Natural killer cell (primary cell): Measurements from ENCODE around the gene ASTN2. TPM values are rescaled to one million over a fixed set of nuclear protein-coding genes. Genes with fewer than 3 reads are reported as not detected.

Experiments
- ATAC-seq, 3 donors: fragments of 150-1000 bp in 2 of 3; fragments of 200-7000 bp in 1 of 3; cut with Tn5 transposase; 1 replicate in 1 of 3; 2 replicates in 2 of 3; pipeline ENCODE4 v1.10.0; 2021; ENCODE audit warnings: mild to moderate bottlenecking in 2 of 3, moderate library complexity in 2 of 3
- DNase-seq, 2 donors: peaks; one replicate each; pipeline versions ENCODE4 v3.0.0 to v3.0.0-alpha.2; 2013 to 2021; ENCODE audit warnings: mixed read lengths in 1 of 2
- H3K27ac ChIP-seq: one replicate; pipeline ENCODE4 v1.5.1; 2013; ENCODE audit warnings: mild to moderate bottlenecking, low read length
- H3K27me3 ChIP-seq: one replicate; pipeline ENCODE4 v1.6.1; 2013; ENCODE audit warnings: low read length; ENCODE audit not compliant: control insufficient read depth, insufficient read depth
- H3K36me3 ChIP-seq: one replicate; pipeline ENCODE4 v1.6.1; 2013; ENCODE audit warnings: low read length; ENCODE audit not compliant: control insufficient read depth, insufficient read depth
- H3K4me1 ChIP-seq: one replicate; pipeline ENCODE4 v1.6.1; 2013; ENCODE audit warnings: low read length; ENCODE audit not compliant: control insufficient read depth, insufficient read depth
- H3K4me3 ChIP-seq: one replicate; pipeline ENCODE4 v1.5.1; 2013; ENCODE audit warnings: low read length
- H3K9me3 ChIP-seq: one replicate; pipeline ENCODE4 v1.6.1; 2013; ENCODE audit warnings: low read length; ENCODE audit not compliant: control insufficient read depth, insufficient read depth
- H3K27ac Mint-ChIP-seq, 2 donors: one replicate each; pipeline ENCODE4 v1.8.0; 2022; ENCODE audit warnings: mild to moderate bottlenecking in 2 of 2, mixed read lengths in 2 of 2, moderate library complexity in 1 of 2
- H3K27me3 Mint-ChIP-seq, 2 donors: one replicate each; pipeline ENCODE4 v1.8.0; 2022; ENCODE audit warnings: low read depth in 2 of 2, mixed read lengths in 2 of 2
- H3K36me3 Mint-ChIP-seq: one replicate; pipeline ENCODE4 v1.8.0; 2022; ENCODE audit warnings: mixed read lengths
- H3K4me1 Mint-ChIP-seq, 2 donors: one replicate each; pipeline ENCODE4 v1.8.0; 2022; ENCODE audit warnings: mixed read lengths in 2 of 2
- H3K4me3 Mint-ChIP-seq: one replicate; pipeline ENCODE4 v1.8.0; 2022; ENCODE audit warnings: mild to moderate bottlenecking, moderate library complexity, mixed read lengths
- H3K9me3 Mint-ChIP-seq, 2 donors: one replicate each; pipeline ENCODE4 v1.8.0; 2022; ENCODE audit warnings: mixed read lengths in 2 of 2
- CTCF ChIP-seq: fragments of 200-600 bp; IDR thresholded peaks from one replicate; pipeline ENCODE4 v1.8.0; 2022; ENCODE audit warnings: antibody characterized with exemption
- WGBS: methylation state at CpG from one replicate; pipeline ENCODE4 v1.1.7; 2013; ENCODE audit warnings: missing lambda C conversion rate; ENCODE audit not compliant: insufficient coverage; 5-methylcytosine and 5-hydroxymethylcytosine counted together
- intact Hi-C: fragments of 100-400 bp; cut with micrococcal nuclease; formaldehyde crosslinking; loops from one replicate; pipeline ENCODE4 v1.14.2; 2022
- total RNA-seq, 4 donors: library from RNA; stranded (reverse); fragments of 120-200 nt in 1 of 4; gene quantifications; one replicate each; pipeline versions ENCODE4 v1.2.3 to v1.2.4, GENCODE V29; 2013 to 2022

ASTN2 gene
- total RNA-seq, 3 donors from 2014 or later (not counting 1 experiment from before 2014, with no cell fraction given): 3.0 to 3.5 (median 3.2) TPM

- no peaks in the 10 kb centered on the region for H3K4me1 ChIP-seq
- H3K27me3 ChIP-seq: no peaks in the 10 kb centered on the region
- WGBS: 37% methylated on average over 2 of the region's 2 CpGs
- H3K9me3 Mint-ChIP-seq: peaks cover 0 to 13% of the 10 kb centered on the region in 2 donors
- no peak overlapping the region for H3K4me3 ChIP-seq
- DNase-seq (no peak), ATAC-seq (no peak)
- no peak overlapping the region for H3K4me3 Mint-ChIP-seq
- H3K4me1 Mint-ChIP-seq: no peaks in the 10 kb centered on the region
- H3K9me3 ChIP-seq: no peaks in the 10 kb centered on the region
- intact Hi-C loops: no loop called here
- no peak overlapping the region for H3K27ac Mint-ChIP-seq
- TF ChIP-seq CTCF: no peak
- no peaks in the 10 kb centered on the region for H3K27me3 Mint-ChIP-seq
- no peaks in the 10 kb centered on the region for H3K36me3 ChIP-seq
- no peaks in the 10 kb centered on the region for H3K36me3 Mint-ChIP-seq
- H3K27ac ChIP-seq: no peak overlapping the region
Observed at GRCh38 chr9:117120061-117120460, 294.8 kb downstream of the ASTN2 start.

- no peaks in the 10 kb centered on the region for H3K27me3 Mint-ChIP-seq
- H3K27ac ChIP-seq: no peak overlapping the region
- no peak for TF ChIP-seq CTCF
- H3K4me3 ChIP-seq: no peak overlapping the region
- DNase-seq (no peak), ATAC-seq (no peak)
- no peak overlapping the region for H3K27ac Mint-ChIP-seq
- peaks cover 0 to 13% of the 10 kb centered on the region in 2 donors for H3K9me3 Mint-ChIP-seq
- no peak overlapping the region for H3K4me3 Mint-ChIP-seq
- intact Hi-C loops: no loop called here
- H3K27me3 ChIP-seq: no peaks in the 10 kb centered on the region
- H3K9me3 ChIP-seq: no peaks in the 10 kb centered on the region
- H3K36me3 Mint-ChIP-seq: no peaks in the 10 kb centered on the region
- no peaks in the 10 kb centered on the region for H3K36me3 ChIP-seq
- H3K4me1 ChIP-seq: no peaks in the 10 kb centered on the region
- H3K4me1 Mint-ChIP-seq: no peaks in the 10 kb centered on the region
Observed at GRCh38 chr9:117116084-117116483, 298.8 kb downstream of the ASTN2 start.

- Mint-ChIP-seq H3K27ac (no peak overlapping the region), H3K4me1 (no peaks in the 10 kb centered on the region), H3K36me3 (no peaks in the 10 kb centered on the region), H3K27me3 (no peaks in the 10 kb centered on the region), H3K4me3 (no peak overlapping the region), H3K9me3 (peaks cover 0 to 13% of the 10 kb centered on the region in 2 donors)
- intact Hi-C loops: no loop called here
- no peaks in the 10 kb centered on the region for H3K9me3 ChIP-seq
- H3K36me3 ChIP-seq: no peaks in the 10 kb centered on the region
- no peak for TF ChIP-seq CTCF
- H3K4me1 ChIP-seq: no peaks in the 10 kb centered on the region
- no peak overlapping the region for H3K4me3 ChIP-seq
- H3K27me3 ChIP-seq: no peaks in the 10 kb centered on the region
- DNase-seq (no peak), ATAC-seq (no peak)
- no peak overlapping the region for H3K27ac ChIP-seq
- 25% methylated on average over 2 of the region's 2 CpGs for WGBS
Observed at GRCh38 chr9:117114768-117115167, 300.1 kb downstream of the ASTN2 start.

GRCh38 chr9:117104716-117105495 is 310.0 kb downstream of the ASTN2 start:
- H3K4me1 Mint-ChIP-seq: no peaks in the 10 kb centered on the region
- intact Hi-C loops: no loop called here
- ATAC-seq: no peak
- no peak for TF ChIP-seq CTCF
- H3K4me3 Mint-ChIP-seq: no peak overlapping the region
- H3K9me3 ChIP-seq: no peaks in the 10 kb centered on the region
- H3K27me3 Mint-ChIP-seq: no peaks in the 10 kb centered on the region
- H3K36me3 ChIP-seq: no peaks in the 10 kb centered on the region
- H3K27ac ChIP-seq: no peak overlapping the region
- no peaks in the 10 kb centered on the region for H3K27me3 ChIP-seq
- no peak overlapping the region for H3K27ac Mint-ChIP-seq
- H3K36me3 Mint-ChIP-seq: no peaks in the 10 kb centered on the region
- DNase-seq: no peak
- H3K9me3 Mint-ChIP-seq: peaks cover 0 to 9% of the 10 kb centered on the region in 2 donors
- WGBS: 47% methylated on average over 6 of the region's 8 CpGs
- no peak overlapping the region for H3K4me3 ChIP-seq
- no peaks in the 10 kb centered on the region for H3K4me1 ChIP-seq
